HepG2 (cell line): ENCODE measurements around the gene PLSCR4. TPM values are rescaled to one million over a fixed set of nuclear protein-coding genes. Genes with fewer than 3 reads are reported as not detected.

Experiments used
- ADNP ChIP-seq: sonication (generic); formaldehyde crosslinking; IDR thresholded peaks from 2 replicates; pipeline ENCODE4 v1.4.0; 2020; ENCODE audit warnings: missing genetic modification reagents
- ARID3A ChIP-seq: IDR thresholded peaks from 2 replicates; pipeline ENCODE4 v1.6.1; 2012; ENCODE audit warnings: low read depth, low read length, improper control_type of control experiment
- ARNT2 ChIP-seq: sonication (generic); formaldehyde crosslinking; IDR thresholded peaks from 2 replicates; pipeline ENCODE4 v1.8.0; 2022; ENCODE audit warnings: mild to moderate bottlenecking, low read depth, missing genetic modification reagents, moderate library complexity
- GATAD1 ChIP-seq: IDR thresholded peaks from 2 replicates; pipeline ENCODE4 v1.6.1; 2016; ENCODE audit warnings: missing genetic modification reagents, missing compliant biosample characterization
- KLF16 ChIP-seq, 2 experiments: sonication (generic) in 1 of 2; formaldehyde crosslinking in 1 of 2; IDR thresholded peaks; 2 replicates each; pipeline versions ENCODE4 v1.6.1 to v1.8.0; 2016 to 2023; ENCODE audit warnings: missing genetic modification reagents in 2 of 2, missing compliant biosample characterization in 1 of 2
- MYNN ChIP-seq: sonication (generic); formaldehyde crosslinking; IDR thresholded peaks from 2 replicates; pipeline ENCODE4 v1.4.0; 2020; ENCODE audit warnings: mild to moderate bottlenecking, low read depth, missing genetic modification reagents
- RXRB ChIP-seq: IDR thresholded peaks from 2 replicates; pipeline ENCODE4 v1.6.1; 2016; ENCODE audit warnings: borderline replicate concordance, missing genetic modification reagents, missing compliant biosample characterization
- SOX13 ChIP-seq, 3 experiments: fragments of 450-650 bp in 1 of 3; sonication (generic) in 1 of 3; formaldehyde crosslinking in 1 of 3; IDR thresholded peaks in 2 of 3; conservative IDR thresholded peaks in 1 of 3; 2 replicates each; pipeline versions ENCODE4 v1.5.0 to v1.6.1; 2016 to 2020; ENCODE audit warnings: antibody characterized with exemption in 1 of 3, mild to moderate bottlenecking in 1 of 3, missing compliant biosample characterization in 1 of 3, missing genetic modification reagents in 1 of 3, moderate library complexity in 1 of 3
- TARDBP ChIP-seq: sonication (generic); formaldehyde crosslinking; IDR thresholded peaks from 2 replicates; pipeline ENCODE4 v1.8.0; 2022; ENCODE audit warnings: mild to moderate bottlenecking, missing genetic modification reagents
- ZFP62 ChIP-seq: sonication (generic); formaldehyde crosslinking; IDR thresholded peaks from 2 replicates; pipeline ENCODE4 v1.4.0; 2020; ENCODE audit warnings: missing genetic modification reagents
- ZNF142 ChIP-seq: sonication (generic); formaldehyde crosslinking; IDR thresholded peaks from 2 replicates; pipeline ENCODE4 v1.4.0; 2020; ENCODE audit warnings: missing genetic modification reagents
- ZNF18 ChIP-seq: sonication (generic); formaldehyde crosslinking; IDR thresholded peaks from 2 replicates; pipeline ENCODE4 v1.8.0; 2022; ENCODE audit warnings: mild to moderate bottlenecking, missing genetic modification reagents; ENCODE audit not compliant: insufficient replicate concordance
- ZNF362 ChIP-seq: sonication (generic); formaldehyde crosslinking; IDR thresholded peaks from 2 replicates; pipeline ENCODE4 v1.4.0; 2020; ENCODE audit warnings: missing genetic modification reagents, mild to moderate bottlenecking, borderline replicate concordance
- ZNF510 ChIP-seq: sonication (generic); formaldehyde crosslinking; IDR thresholded peaks from 2 replicates; pipeline ENCODE4 v1.4.0; 2020; ENCODE audit warnings: low read depth, mild to moderate bottlenecking, missing genetic modification reagents
- ZNF850 ChIP-seq: sonication (generic); formaldehyde crosslinking; conservative IDR thresholded peaks from 2 replicates; pipeline ENCODE4 v1.9.0; 2021; ENCODE audit warnings: mild to moderate bottlenecking, missing genetic modification reagents
- ZNF878 ChIP-seq: sonication (generic); formaldehyde crosslinking; IDR thresholded peaks from 2 replicates; pipeline ENCODE4 v1.8.1; 2023; ENCODE audit warnings: mild to moderate bottlenecking, missing genetic modification reagents, moderate library complexity
- polyA plus RNA-seq, 8 experiments: library from polyadenylated mRNA; depleted of rRNA in 3 of 8; stranded (reverse) in 7 of 8; unstranded in 1 of 8; fragments of >200 nt; fragmentation: Illumina TruSeq in 4 of 8; extraction: Trizol in 4 of 8; gene quantifications; 2 replicates each; pipeline versions ENCODE4 v1.2.1 to v1.2.3, GENCODE V29; 2011 to 2016; ENCODE audit warnings: low read depth in 4 of 8, missing spikeins in 1 of 8, mixed read lengths in 1 of 8; ENCODE audit not compliant: insufficient read depth in 1 of 8
- total RNA-seq, 5 experiments: library from RNA; depleted of rRNA; stranded (reverse); fragments of >200 nt; fragmentation: Illumina TruSeq; extraction: Trizol; gene quantifications; 2 replicates each; pipeline ENCODE4 v1.2.3, GENCODE V29; 2016; ENCODE audit warnings: low read depth in 1 of 5

The PLSCR4 gene
- total and polyA plus RNA-seq, 2 of the 13 experiments (the other 11 are each of a cell fraction or from before 2014, with no cell fraction given), result 1.5 to 59.0 TPM

- TF ChIP-seq ZNF362 (CRISPR knock-in tag), result no peak
- no peak for TF ChIP-seq MYNN (CRISPR knock-in tag)
- no peak for TF ChIP-seq ZNF18
- no peak for TF ChIP-seq ZNF510 (CRISPR knock-in tag)
- TF ChIP-seq ZNF142, result no peak
- TF ChIP-seq ADNP (CRISPR knock-in tag), result no peak
- no peak for TF ChIP-seq RXRB
- TF ChIP-seq SOX13 (IDR thresholded peaks at IDR 0.05), result no peak
- TF ChIP-seq SOX13 (CRISPR knock-in tag; conservative IDR thresholded peaks at IDR 0.05 in 1 of 2, IDR thresholded peaks at IDR 0.05 in 1 of 2), result no peak
- peak; percentile 33; the same call in 1 of the 2 replicates for TF ChIP-seq TARDBP
- TF ChIP-seq ZNF850 (CRISPR knock-in tag), result no peak
- no peak for TF ChIP-seq GATAD1 (CRISPR knock-in tag)
- no peak for TF ChIP-seq ZNF878 (CRISPR knock-in tag)
- TF ChIP-seq KLF16 (CRISPR knock-in tag; IDR thresholded peaks at IDR 0.05), result no peak
- no peak for TF ChIP-seq ZFP62 (CRISPR knock-in tag)
- peak; percentile 18; the same call in 1 of the 2 replicates for TF ChIP-seq ARNT2 (CRISPR knock-in tag)
- no peak for TF ChIP-seq ARID3A
These were observed at the start of gene PLSCR4 (continued) for GRCh38 chr3:146250449-146251382.
